K562 (cell line): ENCODE data around the gene FAM114A2. TPM values are rescaled to one million over a fixed set of nuclear protein-coding genes. Genes with fewer than 3 reads are reported as not detected.

Experiments
- ATAC-seq: fragments of 200-7000 bp; cut with Tn5 transposase; 3 replicates; pipeline ENCODE4 v1.9.1; 2020; ENCODE audit warnings: moderate library complexity
- BruUV-seq: library from RNA; stranded (reverse); fragments of 400-500 nt; replicated peaks from 2 replicates; lab custom pipeline; 2021; lab: Mats Ljungman, UMichigan
- CTCF ChIA-PET: fragments of 300-600 bp; formaldehyde crosslinking; extraction: SDS; loops from one replicate; lab custom pipeline; 2021; ENCODE audit warnings: low intra/inter-chr PET ratio; lab: Yijun Ruan, JAX
- POLR2A ChIA-PET: fragments of 300-600, 350-650 bp; sonication (Branson Sonifier 250); formaldehyde crosslinking; extraction: SDS; loops from one replicate; lab custom pipeline; 2021; ENCODE audit warnings: antibody characterized with exemption, inconsistent platforms; lab: Yijun Ruan, JAX
- DNase-seq, 4 experiments: peaks; one replicate each; pipeline versions ENCODE4 v3.0.0 to v3.0.0-alpha.2; 2011 to 2018; ENCODE audit warnings: low spot score in 3 of 4, mixed read lengths in 3 of 4; ENCODE audit errors: extremely low read depth in 1 of 4
- FAIRE-seq: peaks from 2 replicates; lab custom pipeline; 2011; peaks lifted over from hg19 to GRCh38; lab: Jason Lieb, UNC
- H2AFZ ChIP-seq: 2 replicates; pipeline ENCODE4 v1.6.0; 2011; ENCODE audit warnings: low read depth, low read length, control low read depth, inconsistent platforms
- H3K27ac ChIP-seq: fragments of 200-600 bp; 3 replicates; pipeline ENCODE4 v1.8.0; 2011; ENCODE audit warnings: low read depth, mild to moderate bottlenecking, control low read depth, inconsistent platforms, low read length, moderate library complexity, mixed read lengths; ENCODE audit errors: extremely low read depth
- H3K27me3 ChIP-seq, 2 experiments: fragments of 300-600 bp in 1 of 2; 2 replicates in 1 of 2; 3 replicates in 1 of 2; pipeline versions ENCODE4 v1.6.0 to v1.8.0; 2011; ENCODE audit warnings: inconsistent platforms in 2 of 2, low read length in 2 of 2, mild to moderate bottlenecking in 1 of 2, mixed read lengths in 1 of 2, moderate library complexity in 1 of 2; ENCODE audit not compliant: control insufficient read depth in 2 of 2, insufficient read depth in 2 of 2
- H3K36me3 ChIP-seq: fragments of 300-600 bp; 3 replicates; pipeline ENCODE4 v1.8.0; 2011; ENCODE audit warnings: mild to moderate bottlenecking, low read length, inconsistent platforms; ENCODE audit not compliant: control insufficient read depth, insufficient read depth
- H3K4me1 ChIP-seq, 2 experiments: fragments of 200-600 bp in 1 of 2; replicated peaks in 1 of 2; 2 replicates in 1 of 2; 3 replicates in 1 of 2; pipeline versions ENCODE4 v1.5.1 to v1.8.0; 2011; ENCODE audit warnings: inconsistent platforms in 2 of 2, low read length in 2 of 2, mild to moderate bottlenecking in 1 of 2, mixed read lengths in 1 of 2, moderate library complexity in 1 of 2; ENCODE audit not compliant: control insufficient read depth in 2 of 2, insufficient read depth in 2 of 2
- H3K4me2 ChIP-seq: 2 replicates; pipeline ENCODE4 v1.6.1; 2011; ENCODE audit warnings: low read length, control low read depth, inconsistent platforms, mixed read lengths; ENCODE audit not compliant: insufficient read depth
- H3K4me3 ChIP-seq: fragments of 200-600 bp; sonication (generic), shearing (Covaris generic); 2 replicates; pipeline ENCODE4 v1.5.1; 2016; ENCODE audit warnings: control low read depth, inconsistent platforms
- H3K79me2 ChIP-seq: fragments of 200-600 bp; 3 replicates; pipeline ENCODE4 v1.8.0; 2011; ENCODE audit warnings: low read length, inconsistent platforms; ENCODE audit not compliant: control insufficient read depth, insufficient read depth
- H3K9ac ChIP-seq, 2 experiments: 2 replicates each; pipeline versions ENCODE4 v1.6.0 to v1.6.1; 2011; ENCODE audit warnings: low read depth in 2 of 2, low read length in 2 of 2, control low read depth in 1 of 2, inconsistent platforms in 1 of 2, mild to moderate bottlenecking in 1 of 2, mixed read lengths in 1 of 2; ENCODE audit not compliant: insufficient read depth in 1 of 2
- H3K9me1 ChIP-seq: one replicate; pipeline ENCODE4 v1.6.0; 2011; ENCODE audit warnings: inconsistent platforms, mild to moderate bottlenecking, low read length, moderate library complexity; ENCODE audit not compliant: control insufficient read depth, insufficient read depth
- H3K9me3 ChIP-seq: replicated peaks from 2 replicates; pipeline ENCODE4 v1.5.1; 2011; ENCODE audit warnings: low read depth, low read length, inconsistent platforms; ENCODE audit not compliant: control insufficient read depth, insufficient read depth
- H4K20me1 ChIP-seq: replicated peaks from 2 replicates; pipeline ENCODE4 v1.6.1; 2011; ENCODE audit warnings: low read length, inconsistent platforms, mixed read lengths; ENCODE audit not compliant: control insufficient read depth, insufficient read depth
- ARID3B ChIP-seq: fragments of 250-450 bp; sonication (Bioruptor Pico); IDR thresholded peaks from 2 replicates; pipeline ENCODE4 v1.4.0; 2020; ENCODE audit warnings: borderline replicate concordance
- COPS2 ChIP-seq: fragments of 450-650 bp; conservative IDR thresholded peaks from 2 replicates; pipeline ENCODE4 v1.6.1; 2016; ENCODE audit warnings: mild to moderate bottlenecking, moderate library complexity
- FOXA3 ChIP-seq, 2 experiments: fragments of 450-650 bp in 1 of 2; sonication (generic) in 1 of 2; formaldehyde crosslinking; IDR thresholded peaks in 1 of 2; conservative IDR thresholded peaks in 1 of 2; 2 replicates each; pipeline versions ENCODE4 v1.4.0 to v1.8.0; 2020 to 2022; ENCODE audit warnings: mild to moderate bottlenecking in 2 of 2, missing genetic modification reagents in 1 of 2
- NR4A1 ChIP-seq, 2 experiments: fragments of 250-450 bp in 1 of 2; fragments of 450-650 bp in 1 of 2; sonication (Bioruptor Pico) in 1 of 2; IDR thresholded peaks; 2 replicates each; pipeline versions ENCODE4 v1.4.0 to v1.6.1; 2016 to 2020; ENCODE audit warnings: mild to moderate bottlenecking in 2 of 2, missing compliant biosample characterization in 1 of 2, missing genetic modification characterization in 1 of 2, moderate library complexity in 1 of 2
- PHF8 ChIP-seq: fragments of 200-600 bp; sonication (generic); IDR thresholded peaks from 2 replicates; pipeline ENCODE4 v1.6.1; 2012; ENCODE audit warnings: mixed run types, mild to moderate bottlenecking, inconsistent platforms, low read length, moderate library complexity, borderline replicate concordance
- TRIM28 ChIP-seq: fragments of 450-650 bp; IDR thresholded peaks from 2 replicates; pipeline ENCODE4 v1.6.1; 2017
- VEZF1 ChIP-seq: fragments of 200-800 bp; sonication (Bioruptor generic); IDR thresholded peaks from 2 replicates; pipeline ENCODE4 v1.6.1; 2017; ENCODE audit warnings: missing genetic modification characterization, missing compliant biosample characterization
- ZBTB40 ChIP-seq, 2 experiments: fragments of 450-650 bp in 1 of 2; sonication (generic) in 1 of 2; formaldehyde crosslinking in 1 of 2; IDR thresholded peaks; 2 replicates each; pipeline versions ENCODE4 v1.7.1 to v1.9.0; 2016 to 2022; ENCODE audit warnings: inconsistent platforms in 1 of 2, mild to moderate bottlenecking in 1 of 2, missing genetic modification reagents in 1 of 2
- WGBS: fragments of 100-300 bp; shearing (Covaris generic); methylation state at CpG from one replicate; pipeline ENCODE4 v1.1.6; 2016; ENCODE audit warnings: low coverage, mixed read lengths; ENCODE audit not compliant: insufficient coverage; ENCODE audit errors: missing lambda C conversion rate; 5-methylcytosine and 5-hydroxymethylcytosine counted together
- in situ Hi-C: fragments of 300-500 bp; cut with MboI; formaldehyde crosslinking; loops from 4 replicates; pipeline ENCODE4 v1.15.0; 2018; ENCODE audit warnings: inconsistent platforms, mixed read lengths
- intact Hi-C: fragments of 100-400 bp; cut with micrococcal nuclease; formaldehyde crosslinking; loops from 2 replicates; pipeline ENCODE4 v1.14.2; 2022
- polyA plus RNA-seq, 8 experiments: library from polyadenylated mRNA; depleted of rRNA in 4 of 8; stranded (reverse) in 5 of 8; unstranded in 3 of 8; fragments of >200 nt; fragmentation: Nextera tagmentation in 2 of 8; fragmentation: Illumina TruSeq in 1 of 8; extraction: Ambion mirVana in 2 of 8; extraction: Trizol in 1 of 8; gene quantifications; 2 replicates each; pipeline versions ENCODE4 v1.2.1 to v1.2.3, GENCODE V29; 2011 to 2014; ENCODE audit warnings: inconsistent platforms in 1 of 8, missing spikeins in 1 of 8
- total RNA-seq, 7 experiments: library from RNA; depleted of rRNA in 6 of 7; stranded (reverse); fragments of >200 nt in 6 of 7; fragmentation: Illumina TruSeq in 2 of 7; extraction: Trizol in 2 of 7; gene quantifications; 2 replicates each; pipeline versions ENCODE4 v1.2.1 to v1.2.3, GENCODE V29; 2011 to 2021; ENCODE audit warnings: low replicate concordance in 1 of 7

The FAM114A2 gene
- total and polyA plus RNA-seq, 9 of the 15 experiments (the other 6 are each of a cell fraction or from before 2014, with no cell fraction given) = 14.4 to 28.1 (median 21.2) TPM

- FAIRE-seq = peak; percentile 84
- no peak overlapping the region for H2AFZ ChIP-seq
- in situ Hi-C loops (loop anchor here (10.0 kb wide), 1 partner anchor 196 kb away; no protein-coding TSS in a partner anchor), intact Hi-C loops (no loop called here)
- no peak overlapping the region for H3K4me2 ChIP-seq
- no peaks in the 10 kb centered on the region for H3K27me3 ChIP-seq
- WGBS = 5% methylated on average over 5 of the region's 5 CpGs
- H3K9ac ChIP-seq = no peak overlapping the region; a peak in 1 of 4 replicates
- peak; percentile 87 for ATAC-seq
- no peaks in the 10 kb centered on the region for H3K9me3 ChIP-seq
- H4K20me1 ChIP-seq = no peaks in the 10 kb centered on the region
- no peaks in the 10 kb centered on the region for H3K9me1 ChIP-seq
- BruUV-seq = no TSS peak
- no peaks in the 10 kb centered on the region for H3K36me3 ChIP-seq
- ChIA-PET POLR2A (interaction anchor here (0.7 kb wide), 1 partner anchor 349 kb away, joined by 4 read pairs; no protein-coding TSS in a partner anchor), CTCF (no interaction called here)
- H3K79me2 ChIP-seq = no peaks in the 10 kb centered on the region
- H3K4me3 ChIP-seq = no peak overlapping the region
- peaks cover 0 to 16% of the 10 kb centered on the region in 2 experiments; a peak in 2 of 5 replicates for H3K4me1 ChIP-seq
- peak; percentile 31 to 55 (median 43) for DNase-seq
- H3K27ac ChIP-seq = no peak overlapping the region
- TF ChIP-seq ZBTB40 (IDR thresholded peaks at IDR 0.05) (no peak), ZBTB40 (CRISPR knock-in tag; IDR thresholded peaks at IDR 0.05) (no peak), COPS2 (no peak), FOXA3 (CRISPR knock-in tag; conservative IDR thresholded peaks at IDR 0.05 in 1 of 2, IDR thresholded peaks at IDR 0.05 in 1 of 2) (no peak), VEZF1 (CRISPR knock-in tag) (peak; percentile 71), TRIM28 (no peak), NR4A1 (CRISPR knock-in tag; IDR thresholded peaks at IDR 0.05) (0 out of 2 replicates have a peak, but pooled peaks have one; percentile 15), NR4A1 (tag; IDR thresholded peaks at IDR 0.05) (no peak), PHF8 (no peak), ARID3B (CRISPR knock-in tag) (no peak)
These were observed 50.2 kb downstream of the FAM114A2 start for GRCh38 chr5:153988510-153988909.
